Activated CD4-positive, alpha-beta T cell treated with anti-CD3 and anti-CD28 coated beads, Interleukin-2, amount 10 ng/mL, durations not matched to agents 7 days and 5 days (primary cell): Measurements from ENCODE around the gene ZHX3. TPM values are rescaled to one million over a fixed set of nuclear protein-coding genes. Genes with fewer than 3 reads are reported as not detected.

Experiments
- CTCF ChIA-PET: fragments of 350-600 bp; sonication (Branson Sonifier 250); formaldehyde crosslinking; loops from one replicate; lab custom pipeline; 2021; ENCODE audit warnings: antibody characterized with exemption; lab: Charles Lee
- POLR2A ChIA-PET: fragments of 350-600 bp; sonication (Branson Sonifier 250); formaldehyde crosslinking; loops from one replicate; lab custom pipeline; 2021; ENCODE audit warnings: antibody characterized with exemption; lab: Charles Lee
- DNase-seq: peaks from one replicate; pipeline ENCODE4 v3.0.0-alpha.2; 2020
- H3K27ac Mint-ChIP-seq: one replicate; pipeline ENCODE4 v1.8.0; 2021; ENCODE audit warnings: mild to moderate bottlenecking, moderate library complexity, mixed read lengths
- H3K27me3 Mint-ChIP-seq: one replicate; pipeline ENCODE4 v1.8.0; 2021; ENCODE audit warnings: mixed read lengths
- H3K36me3 Mint-ChIP-seq: one replicate; pipeline ENCODE4 v1.8.0; 2021; ENCODE audit warnings: low read depth, mixed read lengths
- H3K4me1 Mint-ChIP-seq: one replicate; pipeline ENCODE4 v1.8.0; 2021; ENCODE audit warnings: mixed read lengths
- H3K4me3 Mint-ChIP-seq: one replicate; pipeline ENCODE4 v1.8.0; 2021; ENCODE audit warnings: mild to moderate bottlenecking, moderate library complexity, mixed read lengths
- H3K9me3 Mint-ChIP-seq: one replicate; pipeline ENCODE4 v1.8.0; 2021; ENCODE audit warnings: mixed read lengths
- total RNA-seq, 2 experiments: library from RNA; stranded (reverse); gene quantifications; one replicate each; pipeline ENCODE4 v1.2.3, GENCODE V29; 2021

Gene ZHX3
- total RNA-seq, 2 experiments from 2014 or later = 8.6 to 10.2 TPM

DNA sequence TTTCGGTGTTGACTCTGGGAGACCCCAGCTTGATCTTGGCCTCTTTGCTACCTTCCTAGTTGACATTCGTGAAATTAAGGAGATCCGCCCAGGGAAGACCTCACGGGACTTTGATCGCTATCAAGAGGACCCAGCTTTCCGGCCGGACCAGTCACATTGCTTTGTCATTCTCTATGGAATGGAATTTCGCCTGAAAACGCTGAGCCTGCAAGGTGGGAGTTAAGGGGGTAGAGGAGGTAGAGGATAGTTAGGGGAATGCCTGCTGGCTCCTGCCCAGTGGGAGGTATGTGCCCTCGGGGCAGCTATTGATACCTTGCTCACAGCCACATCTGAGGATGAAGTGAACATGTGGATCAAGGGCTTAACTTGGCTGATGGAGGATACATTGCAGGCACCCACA, 158.0 kb downstream of the ZHX3 start:
- POLR2A ChIA-PET = interaction anchor here (0.6 kb wide), 1 partner anchor 37 kb away, joined by 5 read pairs; no protein-coding TSS in a partner anchor
- Mint-ChIP-seq H3K9me3 (no peaks in the 10 kb centered on the region), H3K4me3 (peak overlapping the region; percentile 19), H3K4me1 (peaks cover 90% of the 10 kb centered on the region), H3K27me3 (no peaks in the 10 kb centered on the region), H3K36me3 (peaks cover 84% of the 10 kb centered on the region), H3K27ac (peak overlapping the region; percentile 97)
- no peak for DNase-seq
- CTCF ChIA-PET = interaction anchor here (1.1 to 14.7 kb wide), 5 partner anchors 8 to 190 kb away, joined by 3 to 139 read pairs (median 9); partner anchors contain the start of gene PLCG1

DNA sequence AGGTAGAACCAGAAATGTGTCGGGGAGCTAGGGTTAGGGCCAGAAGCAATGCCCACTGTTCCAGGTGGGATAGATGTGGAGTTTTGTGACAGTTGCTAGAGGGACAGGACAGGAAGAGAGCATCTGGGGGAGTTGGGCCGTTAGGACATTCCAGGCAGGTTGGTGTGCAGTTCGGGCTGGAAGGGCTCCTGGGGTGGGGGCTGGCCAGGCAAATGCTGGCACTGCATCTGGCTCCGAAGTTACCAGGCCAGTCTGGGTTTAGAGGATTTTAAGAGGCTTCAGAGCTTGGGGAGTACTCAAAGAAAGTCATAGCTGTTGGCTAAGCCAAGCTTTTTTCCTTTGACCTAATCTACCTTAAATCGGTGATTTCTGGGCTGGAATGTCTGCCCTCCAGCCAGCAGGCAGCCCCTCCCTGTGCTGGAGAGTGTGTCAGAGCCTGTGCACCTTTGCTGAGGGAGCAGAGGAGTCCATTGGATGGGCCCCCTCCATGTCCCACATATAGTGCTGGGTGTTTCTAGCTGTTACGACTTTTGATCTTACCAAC, 159.4 kb downstream of the ZHX3 start:
- H3K4me3 Mint-ChIP-seq = peak overlapping the region; percentile 75
- no peaks in the 10 kb centered on the region for H3K27me3 Mint-ChIP-seq
- ChIA-PET POLR2A (interaction anchor here (0.8 to 1.9 kb wide), 3 partner anchors 15 to 19 kb away, joined by 3 to 11 read pairs (median 8); no protein-coding TSS in a partner anchor), CTCF (interaction anchor here (1.0 to 14.7 kb wide), 8 partner anchors 10 to 75 kb away, joined by 4 to 139 read pairs (median 6); partner anchors contain the start of gene PLCG1)
- DNase-seq = no peak
- peak overlapping the region; percentile 97 for H3K27ac Mint-ChIP-seq
- H3K36me3 Mint-ChIP-seq = peaks cover 78% of the 10 kb centered on the region
- H3K4me1 Mint-ChIP-seq = peaks cover 87% of the 10 kb centered on the region
- H3K9me3 Mint-ChIP-seq = no peaks in the 10 kb centered on the region

DNA sequence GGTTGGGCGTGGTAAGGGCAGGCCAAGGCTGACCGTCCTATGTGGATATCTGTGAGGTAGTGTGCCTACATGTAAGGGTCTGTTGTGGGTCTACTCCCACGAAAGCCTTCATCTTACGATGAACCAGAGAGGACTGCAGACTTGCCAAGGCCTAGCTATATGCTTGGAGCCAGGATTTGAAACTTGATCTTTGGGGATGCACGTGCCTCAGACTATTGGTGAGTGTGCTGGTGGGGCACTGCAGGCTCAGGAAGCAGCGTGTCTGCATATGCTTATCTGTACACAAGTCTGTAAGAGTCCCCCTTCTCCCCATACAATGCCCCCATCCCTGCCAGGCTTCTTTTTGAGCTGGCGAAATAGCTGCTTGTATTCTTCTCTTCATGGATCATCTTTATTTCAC, 162.3 kb downstream of the ZHX3 start:
- no peaks in the 10 kb centered on the region for H3K27me3 Mint-ChIP-seq
- no peaks in the 10 kb centered on the region for H3K9me3 Mint-ChIP-seq
- no peak overlapping the region for H3K4me3 Mint-ChIP-seq
- H3K4me1 Mint-ChIP-seq = peaks cover 97% of the 10 kb centered on the region
- H3K36me3 Mint-ChIP-seq = peaks cover 74% of the 10 kb centered on the region
- ChIA-PET POLR2A (no interaction called here), CTCF (interaction anchor here (1.0 to 14.7 kb wide), 6 partner anchors 13 to 104 kb away, joined by 3 to 139 read pairs (median 4); partner anchors contain the start of gene PLCG1)
- DNase-seq = no peak
- peak overlapping the region; percentile 97 for H3K27ac Mint-ChIP-seq

DNA sequence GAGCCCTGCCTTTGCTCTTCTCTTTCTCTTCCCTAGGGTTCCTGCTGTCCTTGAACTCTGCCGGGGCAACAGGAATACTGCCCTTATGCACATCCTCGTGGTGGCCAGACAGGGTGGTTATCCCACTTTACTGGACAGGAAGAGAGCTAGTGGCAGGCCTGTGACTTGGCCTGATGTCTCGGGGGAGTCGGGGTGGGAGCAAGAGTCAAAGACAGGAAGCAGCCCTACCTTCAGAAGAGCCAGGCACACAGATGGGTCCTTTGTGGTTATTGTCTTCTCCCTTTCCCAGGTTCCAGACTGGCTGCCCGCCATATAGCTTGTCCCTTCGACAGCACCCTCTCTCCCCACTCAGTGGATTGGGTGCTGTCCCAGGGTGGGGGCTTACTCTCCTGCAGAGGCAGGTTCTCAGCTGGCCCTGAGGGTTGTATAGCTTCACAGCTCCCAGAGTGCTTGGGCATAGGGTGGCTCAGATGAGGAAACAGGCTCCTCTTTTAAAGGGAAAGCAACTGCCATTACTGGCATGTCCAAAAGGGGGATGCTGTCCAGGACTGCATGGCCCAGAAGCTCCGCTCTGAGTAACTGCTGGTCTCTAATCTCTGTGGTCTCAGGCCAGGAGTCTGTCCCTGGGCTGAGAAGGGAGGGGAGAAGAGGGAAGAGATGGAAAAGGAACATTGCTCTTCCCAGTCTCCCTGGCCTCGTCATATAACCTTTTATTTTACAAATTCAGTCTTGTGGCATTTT, 162.9 kb downstream of the ZHX3 start:
- CTCF ChIA-PET = interaction anchor here (1.0 to 14.7 kb wide), 6 partner anchors 12 to 103 kb away, joined by 3 to 139 read pairs (median 4); partner anchors contain the start of gene PLCG1
- H3K4me1 Mint-ChIP-seq = peaks cover 96% of the 10 kb centered on the region
- H3K9me3 Mint-ChIP-seq = no peaks in the 10 kb centered on the region
- H3K36me3 Mint-ChIP-seq = peaks cover 68% of the 10 kb centered on the region
- no peak for DNase-seq
- POLR2A ChIA-PET = no interaction called here
- H3K27ac Mint-ChIP-seq = peak overlapping the region; percentile 97
- no peaks in the 10 kb centered on the region for H3K27me3 Mint-ChIP-seq
- H3K4me3 Mint-ChIP-seq = peak overlapping the region; percentile 24

DNA sequence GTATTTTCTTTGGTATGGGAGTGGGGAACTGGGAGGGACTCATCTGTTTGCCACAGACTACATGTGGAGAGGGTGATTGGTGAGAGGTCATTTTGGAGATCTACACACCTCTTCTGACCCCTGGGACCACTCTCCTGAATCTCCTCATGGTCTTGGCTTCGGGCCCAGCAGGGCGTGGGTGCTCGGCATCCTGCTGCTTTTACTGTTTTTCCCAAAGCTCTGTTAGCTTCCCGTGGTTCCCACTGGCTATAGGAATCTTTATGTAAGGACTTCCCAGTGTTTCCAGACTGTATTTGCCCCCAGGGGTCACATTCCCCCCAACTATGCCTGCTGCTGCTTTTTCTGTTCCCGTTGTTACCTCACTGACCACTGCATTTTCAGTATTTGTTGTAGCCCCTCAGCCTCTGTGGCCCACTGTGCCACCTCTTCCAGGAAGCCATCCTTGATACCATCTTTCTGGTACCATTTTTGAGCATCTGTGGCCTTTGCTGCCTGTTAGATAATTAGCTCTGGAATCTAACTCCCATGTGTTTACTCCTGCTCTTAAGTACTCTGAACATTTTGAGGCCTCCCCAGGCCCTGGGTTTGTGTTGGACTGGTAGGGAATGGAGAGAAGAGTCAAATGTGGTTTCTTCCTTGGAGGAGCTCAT, 165.3 kb downstream of the ZHX3 start:
- Mint-ChIP-seq H3K27me3 (no peaks in the 10 kb centered on the region), H3K4me1 (peaks cover 95% of the 10 kb centered on the region), H3K27ac (peak overlapping the region; percentile 90), H3K4me3 (no peak overlapping the region), H3K36me3 (peaks cover 62% of the 10 kb centered on the region), H3K9me3 (no peaks in the 10 kb centered on the region)
- no peak for DNase-seq
- ChIA-PET POLR2A (interaction anchor here (1.0 kb wide), 1 partner anchor 10 kb away, joined by 3 read pairs; no protein-coding TSS in a partner anchor), CTCF (interaction anchor here (0.9 to 14.7 kb wide), 6 partner anchors 10 to 94 kb away, joined by 3 to 139 read pairs (median 6); partner anchors contain the start of gene PLCG1)

DNA sequence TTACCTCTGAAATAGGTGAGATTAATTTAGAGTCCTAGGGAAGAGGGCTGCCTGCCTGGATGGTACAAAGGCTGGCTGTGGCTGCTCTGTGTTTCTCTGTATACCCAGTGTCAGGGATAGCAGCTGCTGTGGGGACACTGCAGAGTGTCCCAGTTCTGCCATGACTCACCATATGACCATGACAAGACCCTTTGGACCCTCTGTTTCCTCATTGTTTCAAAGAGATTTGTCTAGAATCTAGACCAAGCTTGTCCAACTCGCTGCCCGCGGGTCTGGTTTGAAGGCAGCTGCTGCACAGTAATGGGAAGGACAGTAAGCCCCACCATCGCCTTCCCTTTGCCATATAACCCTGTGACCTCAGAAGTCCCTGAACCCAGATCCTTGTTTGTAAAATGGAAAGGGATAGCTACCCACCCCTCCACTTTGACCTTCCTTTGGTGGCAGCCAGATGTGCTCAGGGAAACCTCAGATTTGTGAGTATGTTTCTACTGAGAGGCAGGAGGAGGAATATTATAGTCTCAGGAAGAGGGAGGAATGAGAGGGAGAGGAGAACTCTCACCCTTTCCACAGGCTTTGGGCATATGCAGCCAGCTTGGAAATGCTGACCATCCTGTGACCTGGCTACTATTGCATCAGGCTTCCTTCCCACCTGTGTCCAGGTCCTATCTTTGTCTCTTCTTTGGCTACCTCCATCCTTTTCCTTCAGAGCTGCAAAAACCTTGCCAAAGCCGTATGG, 166.2 kb downstream of the ZHX3 start:
- POLR2A ChIA-PET = interaction anchor here (1.0 kb wide), 1 partner anchor 9 kb away, joined by 3 read pairs; no protein-coding TSS in a partner anchor
- no peak for DNase-seq
- Mint-ChIP-seq H3K36me3 (peaks cover 65% of the 10 kb centered on the region), H3K4me1 (peaks cover 95% of the 10 kb centered on the region), H3K4me3 (peak overlapping the region; percentile 59), H3K27me3 (no peaks in the 10 kb centered on the region), H3K9me3 (no peaks in the 10 kb centered on the region), H3K27ac (peak overlapping the region; percentile 94)
- CTCF ChIA-PET = interaction anchor here (0.9 to 14.7 kb wide), 4 partner anchors 9 to 22 kb away, joined by 3 to 139 read pairs (median 14); partner anchors contain the start of gene PLCG1

DNA sequence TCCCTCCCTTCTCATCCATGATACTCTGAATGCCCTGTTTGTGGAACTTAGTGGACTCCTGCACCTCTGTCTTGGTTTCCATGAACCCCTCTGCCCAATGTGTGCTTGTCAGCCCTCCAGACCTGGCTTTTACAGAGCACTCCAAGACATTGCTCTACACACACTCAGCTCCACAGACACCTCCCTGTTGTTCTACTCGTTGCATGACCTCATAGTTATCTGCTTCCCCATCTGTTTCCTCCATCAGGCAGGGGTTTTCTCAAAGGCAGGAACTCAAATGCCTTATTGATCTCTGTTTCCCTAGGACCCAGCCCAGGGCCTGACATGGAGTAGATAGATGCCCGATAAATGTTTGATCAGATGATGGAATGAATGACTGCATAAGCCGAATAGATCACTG, 166.9 kb downstream of the ZHX3 start:
- POLR2A ChIA-PET = no interaction called here
- Mint-ChIP-seq H3K27me3 (no peaks in the 10 kb centered on the region), H3K9me3 (no peaks in the 10 kb centered on the region), H3K27ac (peak overlapping the region; percentile 94), H3K4me1 (peaks cover 95% of the 10 kb centered on the region), H3K36me3 (peaks cover 68% of the 10 kb centered on the region), H3K4me3 (peak overlapping the region; percentile 59)
- DNase-seq = peak; percentile 42
- CTCF ChIA-PET = interaction anchor here (5.2 to 14.7 kb wide), 2 partner anchors 8 to 15 kb away, joined by 22 to 139 read pairs; partner anchors contain the start of gene PLCG1

DNA sequence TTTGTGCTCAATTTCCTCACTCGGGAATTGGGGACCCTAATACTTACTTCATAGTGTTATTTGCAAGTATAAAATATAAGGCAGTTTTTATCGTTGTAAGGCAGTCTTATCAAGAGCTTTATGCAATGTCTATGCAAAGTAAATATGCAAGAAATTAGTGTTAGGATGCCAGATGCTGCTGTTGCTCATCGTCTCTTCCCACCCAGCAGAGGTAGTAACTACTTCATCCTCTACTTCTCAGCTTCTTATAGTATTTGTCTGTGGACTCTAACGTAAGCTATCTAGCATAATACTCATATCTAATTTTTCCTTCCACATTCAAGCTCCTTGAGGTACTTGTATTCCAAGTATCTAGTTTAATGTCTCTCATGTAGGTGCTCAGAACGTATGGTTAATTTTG, 168.6 kb downstream of the ZHX3 start:
- ChIA-PET POLR2A (no interaction called here), CTCF (interaction anchor here (0.9 to 14.7 kb wide), 7 partner anchors 6 to 100 kb away, joined by 3 to 139 read pairs (median 3); partner anchors contain the start of gene PLCG1)
- DNase-seq = no peak
- Mint-ChIP-seq H3K9me3 (no peaks in the 10 kb centered on the region), H3K36me3 (peaks cover 69% of the 10 kb centered on the region), H3K27ac (peak overlapping the region; percentile 94), H3K27me3 (no peaks in the 10 kb centered on the region), H3K4me3 (no peak overlapping the region), H3K4me1 (peaks cover 95% of the 10 kb centered on the region)

DNA sequence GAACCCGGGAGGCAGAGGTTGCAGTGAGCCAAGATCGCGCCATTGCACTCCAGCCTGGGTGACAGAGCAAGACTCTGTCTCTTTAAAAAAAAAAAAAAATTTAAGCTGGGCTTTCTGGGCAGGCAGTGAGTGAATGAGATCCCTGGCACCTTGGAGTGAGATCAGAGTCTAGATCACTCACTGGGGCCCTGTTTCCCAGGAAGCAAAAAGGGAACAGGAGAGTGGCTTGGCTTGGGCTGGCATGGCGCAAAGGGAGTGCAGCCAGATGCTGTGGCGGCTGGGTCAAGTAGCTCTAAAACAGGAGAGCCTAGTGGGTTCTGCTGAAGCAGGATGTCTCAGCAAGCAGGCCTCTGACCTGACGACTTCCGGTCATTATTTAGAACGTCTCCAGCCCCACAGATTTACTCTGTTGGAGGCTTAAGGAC, 169.8 kb downstream of the ZHX3 start:
- H3K27ac Mint-ChIP-seq = peak overlapping the region; percentile 76
- POLR2A ChIA-PET = no interaction called here
- peaks cover 98% of the 10 kb centered on the region for H3K4me1 Mint-ChIP-seq
- no peaks in the 10 kb centered on the region for H3K27me3 Mint-ChIP-seq
- H3K36me3 Mint-ChIP-seq = peaks cover 70% of the 10 kb centered on the region
- no peaks in the 10 kb centered on the region for H3K9me3 Mint-ChIP-seq
- H3K4me3 Mint-ChIP-seq = no peak overlapping the region
- DNase-seq = no peak
- CTCF ChIA-PET = interaction anchor here (0.6 to 10.7 kb wide), 5 partner anchors 8 to 192 kb away, joined by 3 to 139 read pairs (median 5); partner anchors contain the start of gene PLCG1

DNA sequence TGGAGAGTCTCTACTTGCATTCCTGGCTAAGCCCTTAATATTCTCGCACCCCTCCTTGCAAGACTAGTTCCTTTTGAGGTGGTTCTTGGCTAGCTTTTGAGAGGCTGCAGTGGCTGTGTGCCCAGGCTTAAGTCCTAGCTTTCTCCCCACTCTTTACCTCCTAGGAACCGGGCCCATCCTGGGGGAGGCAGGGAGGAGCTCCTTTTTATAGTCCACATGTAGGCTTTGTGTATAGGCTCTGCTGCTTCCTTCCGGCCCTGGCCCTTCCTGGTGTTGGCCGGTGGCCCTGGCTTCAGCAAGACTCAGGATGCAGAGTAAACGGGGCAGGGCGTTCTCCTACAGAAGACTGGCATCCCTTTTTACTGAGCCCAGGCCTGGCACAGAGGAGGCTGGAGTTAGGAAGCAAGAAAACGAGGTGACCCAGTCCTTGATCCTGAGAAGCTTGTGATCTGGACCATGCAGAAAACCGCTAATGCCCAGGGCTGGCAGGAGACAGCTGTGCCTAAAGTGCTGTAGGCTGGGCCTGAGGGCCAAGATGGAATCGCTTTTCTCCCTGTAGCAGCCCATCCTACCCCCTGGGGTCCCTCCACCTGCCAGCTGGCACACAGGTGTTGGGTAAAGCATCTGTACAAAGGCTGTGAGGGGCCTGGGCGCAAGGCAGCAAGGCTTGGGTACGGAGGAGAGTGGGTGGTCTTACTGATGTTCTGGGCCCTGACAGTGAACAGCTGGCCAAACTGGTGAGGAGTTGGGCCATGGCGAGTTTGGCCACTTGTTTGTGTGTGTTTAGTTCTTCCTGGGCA, 171.5 kb downstream of the ZHX3 start:
- H3K9me3 Mint-ChIP-seq = no peaks in the 10 kb centered on the region
- CTCF ChIA-PET = interaction anchor here (1.7 to 10.7 kb wide), 3 partner anchors 10 to 86 kb away, joined by 4 to 139 read pairs (median 15); partner anchors contain the start of gene PLCG1
- no peak for DNase-seq
- H3K27me3 Mint-ChIP-seq = no peaks in the 10 kb centered on the region
- peaks cover 70% of the 10 kb centered on the region for H3K36me3 Mint-ChIP-seq
- H3K4me3 Mint-ChIP-seq = no peak overlapping the region
- POLR2A ChIA-PET = no interaction called here
- peak overlapping the region; percentile 58 for H3K27ac Mint-ChIP-seq
- H3K4me1 Mint-ChIP-seq = peaks cover 98% of the 10 kb centered on the region

DNA sequence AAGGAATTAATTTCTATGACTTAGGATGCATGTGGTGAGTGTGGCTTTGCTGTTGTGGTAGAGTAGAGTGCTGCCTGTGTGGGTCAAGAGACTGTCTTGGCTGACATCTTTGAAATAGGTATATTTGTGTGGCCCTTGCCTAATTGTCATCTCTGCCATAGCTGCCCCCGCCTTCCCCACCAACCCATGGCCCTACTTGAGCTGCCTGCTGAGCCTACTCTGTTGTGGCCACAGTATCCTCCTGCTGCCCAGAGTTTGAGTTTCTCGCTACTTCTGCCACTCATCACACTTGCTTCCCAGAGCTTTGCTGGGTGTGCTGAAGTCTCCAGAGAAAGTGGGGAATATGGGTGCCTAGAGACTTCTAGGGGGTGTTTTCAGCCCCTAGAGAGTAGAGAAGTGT, 172.2 kb downstream of the ZHX3 start:
- no peak for DNase-seq
- ChIA-PET POLR2A (no interaction called here), CTCF (interaction anchor here (1.7 to 10.7 kb wide), 3 partner anchors 10 to 87 kb away, joined by 4 to 139 read pairs (median 15); partner anchors contain the start of gene PLCG1)
- Mint-ChIP-seq H3K4me1 (peaks cover 98% of the 10 kb centered on the region), H3K9me3 (no peaks in the 10 kb centered on the region), H3K36me3 (peaks cover 71% of the 10 kb centered on the region), H3K27me3 (no peaks in the 10 kb centered on the region), H3K4me3 (no peak overlapping the region), H3K27ac (peak overlapping the region; percentile 58)
